ENCODE results near the gene BCAS1.

DNA sequence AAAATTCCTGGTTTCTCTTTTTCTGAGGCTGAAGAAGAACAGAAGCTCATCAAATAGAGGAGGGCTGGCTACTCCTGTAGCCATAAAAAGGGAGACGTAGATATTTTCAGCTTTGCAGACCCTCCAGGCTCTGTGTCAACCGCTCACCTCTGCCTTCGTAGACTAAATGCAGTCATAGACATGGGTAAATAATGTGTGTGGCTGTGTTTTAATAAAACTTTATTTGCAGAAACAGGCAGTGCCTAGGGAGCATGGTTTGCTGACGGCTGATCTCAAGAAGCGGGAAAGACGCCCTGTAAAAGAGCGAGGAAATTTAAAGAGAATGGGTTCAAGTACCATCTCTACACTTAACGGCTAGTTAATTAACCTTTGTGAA, 171.8 kb downstream of the BCAS1 start:
- no peak for TF ChIP-seq CTCF (IDR thresholded peaks at IDR 0.05)
- TF ChIP-seq POLR2A (IDR thresholded peaks at IDR 0.05), result no peak

Data from prostate gland (tissue), 2 donors.